Measurements from ENCODE around the gene ATP2B2.

The ATP2B2 gene

DNA sequence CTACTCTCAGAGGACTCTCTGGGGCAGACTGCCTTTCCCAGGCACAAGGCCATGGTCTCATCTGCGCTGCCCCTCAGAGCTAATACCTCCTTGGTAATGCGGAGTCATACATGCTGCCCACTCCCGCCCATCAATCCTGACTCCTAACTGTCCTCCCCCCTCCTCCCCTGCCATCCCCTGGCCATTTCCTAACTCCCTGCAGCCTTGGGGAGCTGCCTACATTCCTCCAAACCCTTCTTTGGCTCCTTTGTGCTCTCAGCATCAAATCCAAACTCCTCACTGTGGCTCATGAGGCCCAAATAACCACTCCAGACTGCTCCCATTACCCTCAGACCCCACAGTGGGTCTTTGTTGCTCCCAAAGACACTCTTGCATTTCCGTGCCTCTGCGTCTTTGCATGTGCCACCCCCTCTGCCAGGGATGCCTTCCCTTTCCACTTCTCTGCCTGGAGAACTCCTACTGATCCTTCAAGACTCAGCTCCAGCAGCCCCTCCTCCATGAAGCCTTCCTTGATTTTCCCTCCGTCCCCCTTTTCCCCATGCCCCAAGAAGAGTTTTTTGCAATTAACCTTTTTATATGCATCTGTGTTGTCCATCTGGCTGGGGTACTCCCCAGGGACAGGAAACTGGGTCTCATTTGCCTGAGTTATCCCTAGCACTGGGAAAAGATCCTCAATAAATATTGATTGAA, 5.5 kb upstream of the ATP2B2 start:
- no peak for DNase-seq (ENCODE audit: low spot score)

DNA sequence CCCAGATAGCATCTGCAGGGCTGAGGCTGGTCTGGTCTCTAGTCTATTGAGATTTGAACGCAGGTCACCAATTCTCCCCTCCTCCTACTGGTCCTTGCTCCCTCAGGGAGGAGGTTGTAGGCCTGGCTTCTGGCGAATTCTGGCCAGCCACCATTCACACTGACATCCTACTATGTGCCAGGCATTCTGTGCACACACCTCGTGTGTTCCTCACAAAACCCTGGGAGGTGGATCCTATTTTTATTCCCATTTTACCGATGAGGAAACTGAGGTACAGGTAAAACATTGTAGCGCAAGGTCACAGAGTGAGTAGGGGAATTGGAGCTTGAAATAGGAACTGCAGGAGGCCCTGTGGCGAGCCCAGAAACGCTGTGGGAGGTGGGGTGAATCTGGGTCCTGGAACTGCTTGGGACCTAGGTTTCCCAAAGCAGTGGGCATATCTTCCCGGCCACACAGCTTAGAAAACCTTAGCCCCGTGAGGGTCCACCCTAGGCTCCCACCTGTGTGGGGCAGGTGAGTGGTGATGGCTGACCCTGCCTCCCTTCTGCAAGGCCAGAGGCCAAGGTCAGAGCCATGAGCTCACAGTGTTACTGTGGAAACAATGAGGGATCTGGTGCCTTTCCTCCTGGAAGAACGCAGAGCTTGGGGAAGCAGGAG, 4.8 kb upstream of the ATP2B2 start:
- no peak for DNase-seq (ENCODE audit: low spot score)

DNA sequence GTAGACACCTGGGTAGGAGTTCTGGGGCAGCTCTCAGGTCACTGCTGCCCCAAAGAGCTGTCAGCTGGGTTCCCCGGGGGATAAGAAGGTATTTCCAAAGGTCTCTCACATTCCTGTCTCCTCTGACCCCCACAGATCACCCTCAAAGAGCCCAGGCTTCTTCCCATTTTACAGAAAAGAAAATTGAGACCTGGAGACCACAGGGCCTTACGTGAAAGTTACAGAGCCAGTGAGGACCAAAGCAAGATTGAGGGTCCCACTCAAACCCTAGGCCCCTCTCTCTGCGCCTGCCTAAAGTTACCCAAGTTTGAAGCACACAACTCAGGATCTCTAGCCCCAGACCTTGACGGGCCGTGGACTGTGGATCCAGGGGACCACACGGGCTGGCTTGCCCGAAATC, 3.9 kb upstream of the ATP2B2 start:
- no peak for DNase-seq (ENCODE audit: low spot score)

DNA sequence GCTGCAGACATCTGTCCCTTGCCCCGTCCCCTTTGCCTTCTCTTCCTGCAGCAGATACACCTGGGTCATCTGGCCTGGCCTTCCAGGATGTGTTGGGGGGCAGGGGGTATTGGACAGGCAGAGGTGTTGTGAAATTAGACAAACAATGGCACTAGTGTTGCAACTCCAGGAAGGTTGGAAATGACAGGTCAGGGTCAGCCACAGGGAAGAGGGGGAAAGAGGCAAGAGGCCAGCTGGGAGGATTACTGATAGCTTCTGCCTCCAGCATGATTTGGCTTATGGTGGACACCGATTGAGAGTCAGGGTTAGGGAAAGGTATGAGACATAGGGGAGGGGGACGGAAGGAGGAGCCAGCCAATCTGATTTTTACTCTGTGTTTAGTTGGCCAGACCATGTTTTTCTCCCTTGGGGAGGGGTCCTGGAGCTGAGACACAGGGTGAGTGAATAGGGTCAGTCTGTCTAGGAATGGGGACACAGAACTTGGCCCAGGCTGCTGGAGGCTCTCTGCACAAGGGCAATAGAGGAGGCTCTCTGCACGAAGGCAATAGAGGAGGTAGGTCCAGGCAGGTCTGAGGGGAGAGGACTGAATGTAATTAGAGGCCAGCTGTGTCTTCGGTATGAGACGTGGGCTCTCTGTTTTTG, 3.4 kb upstream of the ATP2B2 start:
- DNase-seq (ENCODE audit: low spot score): no peak

- no peak for DNase-seq (ENCODE audit: low spot score)
Measured at GRCh38 chr3:10508235-10508618, 2.8 kb upstream of the ATP2B2 start.

DNA sequence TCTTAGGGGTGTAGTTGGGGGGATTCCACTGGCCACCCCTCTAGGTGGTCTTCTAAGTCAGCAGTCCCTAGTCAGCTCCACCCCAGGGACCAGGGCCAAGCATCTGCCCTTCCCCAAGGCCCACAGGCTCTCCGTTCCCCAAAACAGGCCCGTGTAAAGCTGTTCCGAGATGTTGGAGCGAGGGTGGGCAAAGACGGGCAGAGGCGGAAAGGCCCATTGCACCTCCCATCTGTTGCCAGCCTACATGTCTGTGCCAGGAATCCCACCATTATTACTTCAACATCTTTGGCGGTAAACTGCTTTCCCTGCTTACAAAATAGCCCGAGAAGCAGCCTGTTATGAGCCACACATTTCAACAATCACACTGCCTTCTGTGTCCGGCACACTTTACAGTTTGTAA, 1.9 kb upstream of the ATP2B2 start:
- no peak for DNase-seq (ENCODE audit: low spot score)

- DNase-seq (ENCODE audit: low spot score): no peak
Measured at GRCh38 chr3:10506696-10507095, 1.3 kb upstream of the ATP2B2 start.

DNA sequence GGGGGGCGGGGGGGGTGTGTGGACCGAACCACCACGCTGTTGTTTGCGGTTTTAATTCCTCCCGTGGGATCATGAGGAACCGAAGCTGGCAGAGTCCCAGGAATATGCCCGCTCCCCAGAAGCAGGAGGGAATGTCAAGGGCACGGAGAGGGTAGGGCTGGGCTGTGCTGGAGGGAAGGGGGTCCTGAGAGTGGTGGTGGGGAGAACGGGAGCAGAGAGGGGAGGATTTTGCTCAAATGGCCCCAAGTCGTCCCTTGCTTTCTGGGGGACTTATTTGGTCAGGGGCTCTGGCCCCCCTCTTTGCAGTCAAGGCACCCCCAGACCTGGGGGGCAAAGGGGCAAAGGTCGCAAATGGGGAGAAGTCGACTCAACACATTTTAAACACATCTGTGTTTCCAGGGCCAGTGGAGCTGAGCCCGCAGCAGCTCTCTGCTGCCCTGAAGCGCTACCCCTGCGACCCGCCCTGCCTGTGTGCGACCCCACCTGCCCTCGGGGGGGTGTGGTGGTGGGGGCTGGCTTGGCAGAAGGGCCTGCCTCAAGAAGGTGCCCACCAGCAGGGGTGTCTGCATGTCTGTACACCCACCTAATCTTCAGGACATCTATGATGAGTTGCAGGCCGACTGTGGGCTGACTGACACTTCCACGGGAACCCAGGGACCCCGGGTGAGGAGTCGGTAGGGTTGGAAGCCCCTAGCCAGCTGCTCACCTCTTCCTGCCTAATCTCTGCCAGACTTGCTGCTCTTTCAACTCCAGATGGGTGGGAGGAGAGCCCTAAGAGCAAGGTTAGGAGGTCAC, 602 bp upstream of the ATP2B2 start:
- DNase-seq (ENCODE audit: low spot score): no peak

- DNase-seq (ENCODE audit: low spot score): no peak
Measured at GRCh38 chr3:10504171-10505049, 976 bp downstream of the ATP2B2 start.

DNA sequence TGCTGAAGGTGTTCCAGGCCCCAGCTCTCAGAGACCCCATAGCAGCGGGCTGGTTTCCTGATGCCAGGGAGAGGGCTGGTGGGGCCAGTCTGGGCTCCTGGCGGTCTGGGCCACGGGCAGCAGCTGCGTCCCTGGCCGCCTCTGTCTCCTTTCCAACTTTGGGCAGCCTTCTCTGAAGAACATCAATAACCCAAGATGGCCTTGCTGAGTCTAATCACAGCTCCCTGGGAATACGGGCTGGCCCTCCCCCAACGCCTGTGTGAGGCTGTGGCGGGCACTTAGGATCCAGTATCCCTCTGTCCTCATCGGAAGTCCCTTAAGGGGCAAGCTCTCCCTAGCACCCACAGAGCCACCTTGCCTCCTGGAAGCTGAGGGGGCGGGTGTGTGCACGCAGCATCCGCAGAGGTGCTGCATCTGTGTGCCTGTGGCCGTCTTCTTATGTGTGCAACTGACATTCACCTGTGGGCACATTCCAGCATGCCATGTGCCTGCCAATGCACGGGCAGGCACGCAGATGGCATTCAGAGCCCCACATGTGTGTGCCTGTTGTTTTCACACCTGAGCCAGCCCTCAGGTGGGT, 2.1 kb downstream of the ATP2B2 start:
- no peak for DNase-seq (ENCODE audit: low spot score)

GRCh38 chr3:10502185-10502880, 3.1 kb downstream of the ATP2B2 start:
- no peak for DNase-seq (ENCODE audit: low spot score)

DNA sequence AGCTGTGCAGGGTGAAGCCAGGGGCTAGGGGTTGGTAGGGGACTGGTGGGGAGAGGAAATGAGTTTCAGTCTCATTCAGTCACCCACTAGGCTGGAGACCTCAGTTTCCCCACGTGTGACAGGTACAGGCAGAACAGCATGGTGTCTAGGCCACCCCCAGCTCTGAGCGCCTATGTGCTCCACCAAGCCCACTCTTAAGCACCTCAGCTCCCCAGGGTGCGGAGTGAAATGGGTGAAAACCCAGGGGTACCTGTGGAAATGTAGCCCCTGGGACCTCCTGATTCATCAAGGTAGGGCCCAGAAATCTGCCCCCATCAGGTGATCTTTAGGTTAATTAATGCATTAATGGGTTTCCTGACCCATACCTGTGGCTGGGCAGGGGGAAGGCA, 3.7 kb downstream of the ATP2B2 start:
- no peak for DNase-seq (ENCODE audit: low spot score)

DNA sequence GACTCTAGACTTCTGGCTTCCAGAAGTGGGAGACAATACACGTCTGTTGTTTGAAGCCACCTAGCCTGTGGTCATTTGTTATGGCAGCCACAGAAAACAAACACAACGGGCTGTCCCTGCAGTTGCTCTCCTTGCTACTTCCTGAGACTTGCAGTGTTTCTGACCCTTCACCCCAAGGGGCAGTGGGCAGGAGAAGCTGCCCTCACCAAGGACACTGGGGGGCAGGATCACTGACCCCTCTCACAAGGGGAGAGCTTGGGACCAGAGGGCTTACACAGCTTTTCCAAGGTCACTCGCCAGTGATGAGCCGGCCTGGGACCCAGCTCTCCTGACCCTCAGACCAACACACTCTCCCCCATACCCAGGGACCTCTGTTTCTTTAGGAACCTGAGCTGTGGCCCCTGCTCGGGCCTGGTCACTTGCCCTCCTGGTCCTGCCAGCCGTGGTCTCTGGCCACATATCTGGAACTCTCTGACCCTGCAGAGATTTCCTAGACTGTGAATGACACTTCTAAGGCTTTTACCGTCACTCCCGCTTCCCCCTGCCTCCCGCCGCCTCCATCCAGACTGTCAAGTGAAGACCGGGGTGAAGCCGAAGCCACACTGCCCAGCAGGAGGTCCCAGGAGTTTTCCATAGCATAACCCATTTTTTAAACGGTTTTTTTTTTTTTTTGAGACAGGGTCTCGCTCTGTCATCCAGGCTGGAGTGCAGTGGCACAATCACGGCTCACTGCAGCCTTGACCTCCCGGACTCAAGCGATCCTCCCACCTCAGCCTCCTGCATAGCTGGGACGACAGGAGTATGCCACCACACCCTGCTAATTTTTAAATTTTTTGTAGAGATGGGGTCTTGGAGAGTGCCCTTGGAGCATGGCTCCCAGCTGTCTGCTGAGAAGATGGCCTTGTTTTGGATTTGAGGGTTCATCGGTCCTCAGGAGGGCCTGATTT, 4.4 kb downstream of the ATP2B2 start:
- DNase-seq (ENCODE audit: low spot score): no peak

DNA sequence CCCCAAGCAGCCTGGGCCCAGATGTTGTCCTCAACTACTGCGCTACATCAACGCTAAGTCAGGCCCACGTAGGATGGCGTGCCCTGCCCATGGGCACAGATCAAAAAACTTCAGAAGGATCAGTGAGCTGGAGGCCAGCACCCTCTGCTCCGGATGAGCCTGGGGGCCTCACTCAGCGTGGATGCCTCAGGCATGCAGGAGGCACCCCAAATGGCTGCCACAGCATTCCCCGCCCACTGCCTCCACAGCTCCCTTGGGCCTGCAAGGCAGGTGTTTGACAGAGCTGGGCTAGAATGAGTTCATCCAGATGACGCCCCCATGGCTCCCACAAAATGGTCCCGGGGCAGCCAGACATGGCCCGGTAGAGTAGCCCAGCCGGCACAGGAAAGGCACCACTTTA, 7.1 kb downstream of the ATP2B2 start:
- no peak for DNase-seq (ENCODE audit: low spot score)

- no peak for DNase-seq (ENCODE audit: low spot score)
Measured at GRCh38 chr3:10497439-10497838, 7.9 kb downstream of the ATP2B2 start.

DNA sequence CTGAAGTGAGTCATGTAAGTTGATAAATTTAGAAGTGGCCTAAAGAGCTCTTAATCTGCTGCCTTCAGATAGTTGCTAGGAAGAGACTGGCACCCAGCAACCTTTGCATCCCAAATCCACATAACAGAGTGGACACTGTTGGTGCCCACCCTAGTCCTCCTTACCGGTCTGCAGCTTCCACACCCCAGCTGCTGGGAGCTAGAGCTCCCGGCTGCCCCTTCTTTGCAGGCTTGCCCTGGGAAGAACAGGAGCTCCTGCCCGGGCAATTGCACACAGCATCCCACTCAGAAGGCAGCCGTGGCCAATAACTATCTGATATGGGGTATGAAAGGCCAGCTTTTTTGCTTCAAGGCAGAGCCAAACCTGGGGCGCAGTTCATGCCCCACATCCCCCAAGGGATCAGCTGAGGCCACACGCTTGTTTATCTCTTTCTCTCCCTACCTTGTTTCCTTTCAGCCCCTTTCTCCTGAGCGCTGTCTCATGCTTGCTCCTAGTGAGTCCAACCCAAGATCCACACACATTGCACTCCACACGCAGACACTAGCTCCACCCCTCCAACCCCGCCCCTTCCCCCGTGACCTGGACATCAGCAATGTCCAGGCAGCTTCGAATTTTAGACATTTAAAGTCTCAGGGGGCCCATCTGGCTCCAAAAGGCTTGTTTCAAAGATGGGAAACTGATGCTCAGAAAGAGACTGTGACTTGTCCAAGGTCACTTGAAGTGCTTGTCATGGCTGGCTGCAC, 9.1 kb downstream of the ATP2B2 start:
- DNase-seq (ENCODE audit: low spot score): no peak

DNA sequence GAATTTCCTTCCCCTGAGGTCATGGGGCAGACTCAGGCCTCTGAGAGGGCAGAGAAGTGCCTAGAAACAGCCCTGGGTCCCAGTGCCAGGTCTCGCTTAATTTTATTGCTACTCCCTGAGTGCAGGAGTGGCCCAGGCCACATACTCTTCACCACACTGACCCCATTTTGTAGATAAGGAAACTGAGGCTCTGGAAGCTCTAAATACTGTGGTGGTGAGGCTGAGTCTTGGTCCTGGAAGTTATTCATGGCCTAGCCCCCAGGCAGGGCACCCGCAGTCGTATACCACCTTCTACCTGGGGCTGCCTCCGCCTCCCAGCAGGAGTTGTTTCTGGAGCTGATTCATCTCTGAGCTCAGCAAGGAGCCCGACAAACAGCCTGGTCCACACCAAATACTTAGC, 9.8 kb downstream of the ATP2B2 start:
- DNase-seq (ENCODE audit: low spot score): no peak

- no peak for DNase-seq (ENCODE audit: low spot score)
Measured at GRCh38 chr3:10495003-10495402, 10.4 kb downstream of the ATP2B2 start.

DNA sequence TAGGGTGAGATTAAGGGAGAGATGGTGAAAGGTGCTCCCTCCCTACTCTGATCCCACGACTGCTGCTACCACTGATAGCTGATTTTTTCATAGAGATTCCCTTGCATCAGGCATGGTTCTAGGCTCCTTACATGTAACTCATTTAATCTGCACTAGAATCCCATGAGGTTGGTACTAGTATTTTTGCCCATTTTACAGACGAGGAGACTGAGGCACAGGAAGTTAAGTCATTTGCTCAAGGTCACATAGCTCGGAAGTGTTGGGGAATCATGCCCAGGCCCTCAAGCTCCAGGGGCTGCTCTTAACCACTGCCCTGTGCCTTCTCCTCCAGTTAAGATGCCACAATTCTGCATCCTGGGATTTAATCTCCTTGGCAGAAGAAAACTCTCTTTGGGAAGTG, 11.2 kb downstream of the ATP2B2 start:
- DNase-seq (ENCODE audit: low spot score): no peak

Data from pons (tissue), 1 donor.